Colonic mucosa (tissue), 2 donors: ENCODE results near the gene ZNF835. TPM values are rescaled to one million over a fixed set of nuclear protein-coding genes. Genes with fewer than 3 reads are reported as not detected.

Experiments
- total RNA-seq, 2 donors: library from RNA; stranded (reverse); fragmentation: NEBNext Ultra II Directional in 1 of 2; extraction: Animal tissue kit (Norgen Biotek cat#: 25700) in 1 of 2; gene quantifications; one replicate each; pipeline ENCODE4 v1.2.1, GENCODE V29; 2021
- donor health status: DM: no; HTN: no; CAD: no.
- donor health status: DM: no; HTN: no; CAD: no.

ZNF835 gene
- total RNA-seq, 2 donors from 2014 or later = 1.1 to 1.3 TPM

Other genes starting within 250 kb of the ZNF835 start
- gene ZNF667, start 194.4 kb downstream of the ZNF835 start, total RNA-seq = 1 to 10 TPM; 1.1 to 1.3 TPM
- gene ZNF471, start 163.9 kb downstream of the ZNF835 start, total RNA-seq = 1 to 10 TPM; 2.1 to 4.2 TPM
- gene ZFP28, start 132.8 kb downstream of the ZNF835 start, total RNA-seq = 1 to 10 TPM; 1.5 to 2.1 TPM
- gene ZNF470, start 104.3 kb downstream of the ZNF835 start, total RNA-seq = 1 to 10 TPM; 1.8 to 2.5 TPM
- 1 to 10 TPM; 2.6 to 3.9 TPM for gene ZNF71, start 76.5 kb downstream of the ZNF835 start, total RNA-seq
- gene SMIM17, start 28.6 kb downstream of the ZNF835 start, total RNA-seq = not detected
- 1 to 10 TPM; 1.4 to 2.8 TPM for gene PEG3, start 169.0 kb upstream of the ZNF835 start, total RNA-seq
- not detected for gene ZIM2, start 169.0 kb upstream of the ZNF835 start, total RNA-seq